ENCODE data around the gene VGLL4.

GRCh38 chr3:11602239-11602840 lies 41.4 kb downstream of the VGLL4 start:
- TF ChIP-seq PKNOX1 (IDR thresholded peaks at IDR 0.05) (no peak), FOXA1 (IDR thresholded peaks at IDR 0.05) (no peak), SUZ12 (IDR thresholded peaks at IDR 0.05) (no peak), ARNT (IDR thresholded peaks at IDR 0.05) (no peak), TARDBP (IDR thresholded peaks at IDR 0.05) (no peak), BHLHE40 (IDR thresholded peaks at IDR 0.05; ENCODE audit: borderline replicate concordance) (no peak), FOXM1 (IDR thresholded peaks at IDR 0.05; ENCODE audit: borderline replicate concordance) (no peak), SP1 (IDR thresholded peaks at IDR 0.05) (no peak), ZNF384 (IDR thresholded peaks at IDR 0.05) (no peak), FOXK2 (IDR thresholded peaks at IDR 0.05) (no peak), HDGF (IDR thresholded peaks at IDR 0.05; ENCODE audit: borderline replicate concordance) (no peak), NFRKB (IDR thresholded peaks at IDR 0.05) (no peak), ELF4 (IDR thresholded peaks at IDR 0.05) (no peak), CTBP1 (IDR thresholded peaks at IDR 0.05; ENCODE audit: borderline replicate concordance) (no peak)
